ENCODE measurements around the gene KLC4. TPM values are rescaled to one million over a fixed set of nuclear protein-coding genes. Genes with fewer than 3 reads are reported as not detected.
"Not testable (repeated sequence)": the region's sequence is repeated elsewhere in the genome, so short reads cannot be mapped to it uniquely, and the experiment has no call there.

KLC4 gene
- total and polyA plus RNA-seq, 3 donors from 2014 or later, result 41.1 to 63.1 (median 49.4) TPM

DNA sequence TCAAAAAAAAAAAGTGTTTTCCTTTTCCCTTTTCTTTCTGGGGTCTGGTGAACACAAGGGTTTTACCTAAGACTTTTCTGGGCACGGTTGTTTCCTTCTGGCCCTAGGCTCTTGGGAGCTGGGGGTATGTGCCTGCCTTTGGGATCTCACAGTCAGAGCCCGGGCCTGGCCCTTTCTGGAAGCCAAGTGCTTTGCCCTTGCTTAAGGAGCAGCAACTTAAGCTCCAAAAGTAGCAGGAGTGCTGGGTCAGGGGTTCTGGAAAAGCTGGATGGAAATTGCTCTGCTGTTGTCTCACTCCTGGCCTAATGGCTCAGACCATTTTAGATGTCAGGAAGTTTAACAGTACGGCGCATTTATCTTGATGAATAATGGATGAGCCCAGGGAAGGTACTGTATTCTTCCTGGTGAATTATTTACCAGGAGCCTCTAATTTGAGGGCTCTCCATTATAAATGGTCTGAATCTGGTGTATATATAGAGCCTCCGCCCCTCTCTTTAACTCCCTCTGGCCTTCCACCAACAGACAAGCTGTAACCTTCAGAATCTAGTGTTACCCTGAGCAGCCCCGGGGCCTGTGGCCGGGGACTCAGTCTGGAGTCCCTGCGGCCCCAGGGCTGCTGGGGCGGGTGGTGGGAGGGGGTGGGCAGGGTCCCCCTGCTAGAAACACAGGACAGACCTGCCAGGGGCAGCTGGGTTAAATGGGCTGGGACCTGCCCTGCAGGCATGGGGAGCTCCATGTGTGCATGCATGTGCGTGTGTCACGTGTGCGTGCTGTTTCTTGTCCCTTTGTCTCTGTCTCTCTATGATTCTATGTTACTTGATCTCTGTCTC, 54.2 kb downstream of the KLC4 start:
- TF ChIP-seq, protein P1, sequence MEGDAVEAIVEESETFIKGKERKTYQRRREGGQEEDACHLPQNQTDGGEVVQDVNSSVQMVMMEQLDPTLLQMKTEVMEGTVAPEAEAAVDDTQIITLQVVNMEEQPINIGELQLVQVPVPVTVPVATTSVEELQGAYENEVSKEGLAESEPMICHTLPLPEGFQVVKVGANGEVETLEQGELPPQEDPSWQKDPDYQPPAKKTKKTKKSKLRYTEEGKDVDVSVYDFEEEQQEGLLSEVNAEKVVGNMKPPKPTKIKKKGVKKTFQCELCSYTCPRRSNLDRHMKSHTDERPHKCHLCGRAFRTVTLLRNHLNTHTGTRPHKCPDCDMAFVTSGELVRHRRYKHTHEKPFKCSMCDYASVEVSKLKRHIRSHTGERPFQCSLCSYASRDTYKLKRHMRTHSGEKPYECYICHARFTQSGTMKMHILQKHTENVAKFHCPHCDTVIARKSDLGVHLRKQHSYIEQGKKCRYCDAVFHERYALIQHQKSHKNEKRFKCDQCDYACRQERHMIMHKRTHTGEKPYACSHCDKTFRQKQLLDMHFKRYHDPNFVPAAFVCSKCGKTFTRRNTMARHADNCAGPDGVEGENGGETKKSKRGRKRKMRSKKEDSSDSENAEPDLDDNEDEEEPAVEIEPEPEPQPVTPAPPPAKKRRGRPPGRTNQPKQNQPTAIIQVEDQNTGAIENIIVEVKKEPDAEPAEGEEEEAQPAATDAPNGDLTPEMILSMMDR (IDR thresholded peaks at IDR 0.05), result no peak
- no peak for TF ChIP-seq POLR2A (IDR thresholded peaks at IDR 0.05)
- peak overlapping the region in 1 of 2 donors; percentile 53 for H3K27ac ChIP-seq
- DNase-seq, result no peak
- peaks cover 11% of the 10 kb centered on the region for H3K4me1 ChIP-seq
- 53 to 76% methylated on average over 10 to 12 of the region's 12 CpGs for WGBS, 2 donors
- no peaks in the 10 kb centered on the region for H3K36me3 ChIP-seq (ENCODE audit: low read depth, missing control alignments)
- no peaks in the 10 kb centered on the region for H3K9me3 ChIP-seq
- intact Hi-C loops (cut with DNase I; ENCODE audit: low total_unique reads), result no loop called here
- no peaks in the 10 kb centered on the region for H3K27me3 ChIP-seq
- no peak overlapping the region for H3K4me3 ChIP-seq

- Histone ChIP-seq H3K4me3 (no peak overlapping the region), H3K9me3 (no peaks in the 10 kb centered on the region), H3K27ac (no peak overlapping the region), H3K36me3 (ENCODE audit: low read depth, missing control alignments) (no peaks in the 10 kb centered on the region), H3K27me3 (no peaks in the 10 kb centered on the region), H3K4me1 (peaks cover 11% of the 10 kb centered on the region)
- no peak for DNase-seq
- 90 to 96% methylated on average over 6 of the region's 6 CpGs for WGBS, 2 donors
- intact Hi-C loops (cut with DNase I; ENCODE audit: low total_unique reads), result no loop called here
- no peak for TF ChIP-seq POLR2A (IDR thresholded peaks at IDR 0.05)
- TF ChIP-seq, protein P1 (IDR thresholded peaks at IDR 0.05), result no peak
These were observed 55.9 kb downstream of the KLC4 start for GRCh38 chr6:43115365-43115764.

DNA sequence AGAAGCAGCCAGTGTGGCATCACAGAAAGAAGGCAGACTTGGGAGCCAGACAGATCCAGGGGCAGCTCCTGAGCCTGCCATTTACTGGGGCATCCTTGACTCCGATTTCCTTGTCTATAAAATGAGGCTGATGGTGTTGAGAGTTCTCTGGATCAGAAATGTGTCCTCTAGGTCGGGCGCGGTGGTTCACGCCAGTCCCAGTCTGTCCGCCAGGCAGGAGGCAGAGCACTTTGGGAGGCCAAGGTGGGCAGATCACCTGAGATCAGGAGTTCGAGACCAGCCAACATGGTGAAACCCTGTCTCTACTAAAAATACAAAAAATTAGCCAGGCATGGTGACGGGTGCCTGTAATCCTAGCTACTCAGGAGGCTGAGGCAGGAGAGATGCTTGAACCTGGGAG, 58.0 kb downstream of the KLC4 start:
- H3K27me3 ChIP-seq; H3K27ac ChIP-seq; intact Hi-C loops (cut with DNase I; ENCODE audit: low total_unique reads); H3K4me3 ChIP-seq; H3K9me3 ChIP-seq; DNase-seq; H3K36me3 ChIP-seq (ENCODE audit: low read depth, missing control alignments): not testable (repeated sequence)
- WGBS, 2 donors, result 85 to 99% methylated on average over 8 of the region's 8 CpGs
- peaks cover 21% of the 10 kb centered on the region for H3K4me1 ChIP-seq

DNA sequence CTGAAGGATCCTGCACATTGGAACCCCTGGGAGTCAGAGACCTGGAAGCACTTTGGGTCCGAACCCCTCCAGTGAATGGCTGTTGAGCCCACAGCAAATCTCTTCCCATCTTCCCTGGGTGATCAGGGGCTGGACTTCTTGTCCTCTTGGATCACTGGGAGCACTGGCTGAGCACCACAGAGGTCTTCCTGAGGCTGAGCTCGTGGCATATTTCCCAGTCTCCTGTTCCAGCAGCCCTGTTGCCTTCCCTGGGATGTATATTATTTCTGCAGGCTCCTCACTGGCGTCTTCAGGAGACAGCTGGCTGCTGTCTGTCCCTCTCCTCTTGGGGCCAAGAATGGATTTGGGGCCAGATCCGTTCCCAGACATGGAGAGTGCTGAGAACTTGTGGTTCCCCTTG, 60.1 kb downstream of the KLC4 start:
- DNase-seq, result no peak
- Histone ChIP-seq H3K4me3 (no peak overlapping the region), H3K27ac (no peak overlapping the region), H3K36me3 (ENCODE audit: low read depth, missing control alignments) (no peaks in the 10 kb centered on the region), H3K4me1 (peaks cover 25% of the 10 kb centered on the region), H3K27me3 (no peaks in the 10 kb centered on the region), H3K9me3 (no peaks in the 10 kb centered on the region)
- intact Hi-C loops (cut with DNase I; ENCODE audit: low total_unique reads), result no loop called here
- TF ChIP-seq POLR2A (IDR thresholded peaks at IDR 0.05), result no peak
- TF ChIP-seq, protein P1 (IDR thresholded peaks at IDR 0.05), result no peak
- 67 to 74% methylated on average over 4 of the region's 4 CpGs for WGBS, 2 donors

GRCh38 chr6:43120101-43120763, 60.8 kb downstream of the KLC4 start:
- peak overlapping the region in 1 of 2 donors; percentile 73 for H3K27ac ChIP-seq
- no peaks in the 10 kb centered on the region for H3K27me3 ChIP-seq
- no peak overlapping the region for H3K4me3 ChIP-seq
- DNase-seq, result no peak
- H3K9me3 ChIP-seq, result no peaks in the 10 kb centered on the region
- peaks cover 26% of the 10 kb centered on the region for H3K4me1 ChIP-seq
- intact Hi-C loops (cut with DNase I; ENCODE audit: low total_unique reads), result no loop called here
- H3K36me3 ChIP-seq (ENCODE audit: low read depth, missing control alignments), result no peaks in the 10 kb centered on the region
- WGBS, 2 donors, result 83% methylated on average over 9 of the region's 9 CpGs
- no peak for TF ChIP-seq POLR2A (IDR thresholded peaks at IDR 0.05)
- TF ChIP-seq, protein P1 (IDR thresholded peaks at IDR 0.05), result no peak
